Measurements from ENCODE around the gene COL26A1.
"Not testable (repeated sequence)": the region's sequence is repeated elsewhere in the genome, so short reads cannot be mapped to it uniquely, and the experiment has no call there.

The COL26A1 gene

GRCh38 chr7:101453617-101454016 is 90.9 kb downstream of the COL26A1 start:
- DNase-seq: no peak

GRCh38 chr7:101457001-101457750 is 94.5 kb downstream of the COL26A1 start:
- no peak for DNase-seq

GRCh38 chr7:101465131-101465530 is 102.5 kb downstream of the COL26A1 start:
- DNase-seq: no peak

- DNase-seq: no peak
Measured at GRCh38 chr7:101465576-101466196, 103.0 kb downstream of the COL26A1 start.

GRCh38 chr7:101466871-101467270 is 104.2 kb downstream of the COL26A1 start:
- DNase-seq: no peak

GRCh38 chr7:101468546-101469275 is 106.0 kb downstream of the COL26A1 start:
- DNase-seq: no peak

- DNase-seq: no peak
Measured at GRCh38 chr7:101470668-101471487, 108.2 kb downstream of the COL26A1 start.

- DNase-seq: no peak
Measured at GRCh38 chr7:101474178-101474577, 111.5 kb downstream of the COL26A1 start.

GRCh38 chr7:101475691-101476090 is 113.0 kb downstream of the COL26A1 start:
- DNase-seq: not testable (repeated sequence)

- DNase-seq: no peak
Measured at GRCh38 chr7:101479217-101479616, 116.5 kb downstream of the COL26A1 start.

- not testable (repeated sequence) for DNase-seq
Measured at GRCh38 chr7:101486056-101486432, 123.4 kb downstream of the COL26A1 start.

GRCh38 chr7:101486433-101487104 is 123.9 kb downstream of the COL26A1 start:
- DNase-seq: no peak

- DNase-seq: no peak
Measured at GRCh38 chr7:101487105-101487458, 124.4 kb downstream of the COL26A1 start.

- DNase-seq: no peak
Measured at GRCh38 chr7:101487753-101488152, 125.1 kb downstream of the COL26A1 start.

- no peak for DNase-seq
Measured at GRCh38 chr7:101488826-101489572, 126.3 kb downstream of the COL26A1 start.

- DNase-seq: not testable (repeated sequence)
Measured at GRCh38 chr7:101490439-101490838, 127.8 kb downstream of the COL26A1 start.

- DNase-seq: not testable (repeated sequence)
Measured at GRCh38 chr7:101491442-101491841, 128.8 kb downstream of the COL26A1 start.

GRCh38 chr7:101494602-101495329 is 132.1 kb downstream of the COL26A1 start:
- no peak for DNase-seq

GRCh38 chr7:101496017-101496416 is 133.3 kb downstream of the COL26A1 start:
- DNase-seq: no peak

GRCh38 chr7:101501351-101501750 is 138.7 kb downstream of the COL26A1 start:
- DNase-seq: no peak
